Endothelial cell of umbilical vein (primary cell): ENCODE results near the gene ELOVL5. TPM values are rescaled to one million over a fixed set of nuclear protein-coding genes. Genes with fewer than 3 reads are reported as not detected.

Source experiments
- BruUV-seq: library from RNA; stranded (reverse); fragments of 400-500 nt; replicated peaks from 2 replicates; lab custom pipeline; 2021; lab: Mats Ljungman, UMichigan
- CTCF ChIA-PET: fragments of 300-600, 350-600 bp; sonication (Branson Sonifier 250); formaldehyde crosslinking; loops from one replicate; lab custom pipeline; 2021; ENCODE audit warnings: antibody characterized with exemption, inconsistent platforms; lab: Charles Lee
- POLR2A ChIA-PET: fragments of 300-600, 350-600 bp; sonication (Branson Sonifier 250); formaldehyde crosslinking; loops from one replicate; lab custom pipeline; 2021; ENCODE audit warnings: antibody characterized with exemption, inconsistent platforms; lab: Charles Lee
- DNase-seq: peaks from one replicate; pipeline ENCODE4 v3.0.0-alpha.2; 2011; ENCODE audit warnings: low read depth, low spot score
- FAIRE-seq: peaks from 2 replicates; lab custom pipeline; 2011; peaks lifted over from hg19 to GRCh38; lab: Jason Lieb, UNC
- H2AFZ ChIP-seq: 2 replicates; pipeline ENCODE4 v1.6.0; 2012; ENCODE audit warnings: low read depth, low read length, control low read depth, inconsistent platforms
- H3K27ac ChIP-seq: 2 replicates; pipeline ENCODE4 v1.5.1; 2011; ENCODE audit warnings: low read depth, mild to moderate bottlenecking, control low read depth, low read length, moderate library complexity; ENCODE audit not compliant: insufficient read depth
- H3K27me3 ChIP-seq, 2 experiments: 2 replicates each; pipeline versions ENCODE4 v1.6.0 to v1.6.1; 2011; ENCODE audit warnings: low read length in 2 of 2, mixed read lengths in 1 of 2; ENCODE audit not compliant: control insufficient read depth in 2 of 2, insufficient read depth in 2 of 2
- H3K36me3 ChIP-seq, 2 experiments: 2 replicates in 1 of 2; 3 replicates in 1 of 2; pipeline ENCODE4 v1.5.1; 2011; ENCODE audit warnings: low read length in 2 of 2, mild to moderate bottlenecking in 1 of 2, moderate library complexity in 1 of 2; ENCODE audit not compliant: control insufficient read depth in 2 of 2, insufficient read depth in 2 of 2; ENCODE audit errors: extremely low read depth in 1 of 2
- H3K4me1 ChIP-seq: 3 replicates; pipeline ENCODE4 v1.5.1; 2011; ENCODE audit warnings: mild to moderate bottlenecking, low read length; ENCODE audit not compliant: control insufficient read depth, insufficient read depth; ENCODE audit errors: extremely low read depth
- H3K4me2 ChIP-seq: 2 replicates; pipeline ENCODE4 v1.6.1; 2011; ENCODE audit warnings: low read length, control low read depth, mixed read lengths; ENCODE audit not compliant: insufficient read depth
- H3K4me3 ChIP-seq, 3 experiments: fragments of 200-600 bp in 1 of 3; sonication (generic), shearing (Covaris generic) in 1 of 3; replicated peaks in 1 of 3; 2 replicates each; pipeline ENCODE4 v1.5.1; 2011 to 2016; ENCODE audit warnings: control low read depth in 3 of 3, low read length in 3 of 3, mild to moderate bottlenecking in 2 of 3, inconsistent platforms in 1 of 3, low read depth in 1 of 3, moderate library complexity in 1 of 3; ENCODE audit not compliant: insufficient read depth in 1 of 3
- H3K79me2 ChIP-seq: 2 replicates; pipeline ENCODE4 v1.6.0; 2012; ENCODE audit warnings: low read length, inconsistent platforms; ENCODE audit not compliant: control insufficient read depth, insufficient read depth
- H3K9ac ChIP-seq: replicated peaks from 2 replicates; pipeline ENCODE3; 2011; ENCODE audit warnings: low read length, control low read depth; ENCODE audit not compliant: insufficient read depth; ENCODE audit errors: extremely low read depth
- H3K9me1 ChIP-seq: replicated peaks from 3 replicates; pipeline ENCODE4 v1.6.0; 2011; ENCODE audit warnings: mild to moderate bottlenecking, low read length; ENCODE audit not compliant: control insufficient read depth, insufficient read depth; ENCODE audit errors: extremely low read depth
- H3K9me3 ChIP-seq: replicated peaks from 2 replicates; pipeline ENCODE4 v1.5.1; 2012; ENCODE audit warnings: low read length, inconsistent platforms; ENCODE audit not compliant: control insufficient read depth, insufficient read depth
- H4K20me1 ChIP-seq: replicated peaks from 2 replicates; pipeline ENCODE3; 2011; ENCODE audit warnings: mild to moderate bottlenecking, low read length; ENCODE audit not compliant: control insufficient read depth, insufficient read depth; ENCODE audit errors: extremely low read depth
- EZH2 ChIP-seq: IDR thresholded peaks from 2 replicates; pipeline ENCODE4 v1.6.1; 2012; ENCODE audit warnings: borderline replicate concordance, low read depth, mild to moderate bottlenecking, moderate library complexity, low read length, inconsistent platforms; ENCODE audit not compliant: severe bottlenecking
- FOS ChIP-seq: IDR thresholded peaks from 2 replicates; pipeline ENCODE4 v1.6.1; 2011; ENCODE audit warnings: mild to moderate bottlenecking, low read length, moderate library complexity, borderline replicate concordance; ENCODE audit not compliant: insufficient read depth
- GATA2 ChIP-seq: IDR thresholded peaks from 2 replicates; pipeline ENCODE4 v1.7.0; 2011; ENCODE audit warnings: low read depth, mild to moderate bottlenecking, moderate library complexity, mixed read lengths, low read length; ENCODE audit not compliant: insufficient read length, insufficient read depth
- JUN ChIP-seq: IDR thresholded peaks from 2 replicates; pipeline ENCODE4 v1.6.1; 2011; ENCODE audit warnings: borderline replicate concordance, low read depth; ENCODE audit not compliant: insufficient read length, insufficient read depth
- MAX ChIP-seq: IDR thresholded peaks from 2 replicates; pipeline ENCODE4 v1.6.1; 2011; ENCODE audit not compliant: insufficient read depth, insufficient read length
- MYC ChIP-seq: IDR thresholded peaks from one replicate; pipeline ENCODE4 v1.6.1; 2011; ENCODE audit warnings: mild to moderate bottlenecking, low read depth, low read length
- POLR2A ChIP-seq: IDR thresholded peaks from 2 replicates; pipeline ENCODE4 v1.6.1; 2012; ENCODE audit warnings: low read depth, mild to moderate bottlenecking, control low read depth, low read length
- POLR2AphosphoS5 ChIP-seq: IDR thresholded peaks from 2 replicates; pipeline ENCODE4 v1.6.1; 2012; ENCODE audit warnings: low read depth, mild to moderate bottlenecking, control low read depth, low read length, moderate library complexity; ENCODE audit not compliant: insufficient read depth
- dilution Hi-C: fragments of 300-500 bp; cut with MboI; formaldehyde crosslinking; loops from one replicate; pipeline ENCODE4 v1.15.0; 2019; ENCODE audit warnings: low sequenced_read_pairs; ENCODE audit not compliant: extremely low pct_ligation_motif_present
- intact Hi-C: fragments of 100-400 bp; cut with micrococcal nuclease; formaldehyde crosslinking; loops from one replicate; pipeline ENCODE4 v1.10.0; 2022
- polyA plus RNA-seq, 4 experiments: library from polyadenylated mRNA; depleted of rRNA in 3 of 4; stranded (reverse) in 3 of 4; unstranded in 1 of 4; fragments of >200 nt; gene quantifications; 2 replicates each; pipeline versions ENCODE4 v1.2.1 to v1.2.3, GENCODE V29; 2011 to 2012; ENCODE audit warnings: missing spikeins in 1 of 4
- total RNA-seq: library from RNA; stranded (reverse); gene quantifications from 2 replicates; pipeline ENCODE4 v1.2.3, GENCODE V29; 2021
- TF ChIP-seq, protein P1 (sequence below), 2 donors: IDR thresholded peaks; 1 replicate in 1 of 2; 2 replicates in 1 of 2; pipeline ENCODE4 v1.5.1; 2011; ENCODE audit warnings: low read length in 2 of 2, mild to moderate bottlenecking in 2 of 2, moderate library complexity in 2 of 2, control low read depth in 1 of 2, inconsistent platforms in 1 of 2, low read depth in 1 of 2; ENCODE audit not compliant: insufficient read depth in 1 of 2; ENCODE audit errors: extremely low read depth in 1 of 2

The ELOVL5 gene
- total and polyA plus RNA-seq, 2 donors (not counting 3 experiments of a cell fraction or from before 2014, with no cell fraction given) = 85.9 to 140 TPM

DNA sequence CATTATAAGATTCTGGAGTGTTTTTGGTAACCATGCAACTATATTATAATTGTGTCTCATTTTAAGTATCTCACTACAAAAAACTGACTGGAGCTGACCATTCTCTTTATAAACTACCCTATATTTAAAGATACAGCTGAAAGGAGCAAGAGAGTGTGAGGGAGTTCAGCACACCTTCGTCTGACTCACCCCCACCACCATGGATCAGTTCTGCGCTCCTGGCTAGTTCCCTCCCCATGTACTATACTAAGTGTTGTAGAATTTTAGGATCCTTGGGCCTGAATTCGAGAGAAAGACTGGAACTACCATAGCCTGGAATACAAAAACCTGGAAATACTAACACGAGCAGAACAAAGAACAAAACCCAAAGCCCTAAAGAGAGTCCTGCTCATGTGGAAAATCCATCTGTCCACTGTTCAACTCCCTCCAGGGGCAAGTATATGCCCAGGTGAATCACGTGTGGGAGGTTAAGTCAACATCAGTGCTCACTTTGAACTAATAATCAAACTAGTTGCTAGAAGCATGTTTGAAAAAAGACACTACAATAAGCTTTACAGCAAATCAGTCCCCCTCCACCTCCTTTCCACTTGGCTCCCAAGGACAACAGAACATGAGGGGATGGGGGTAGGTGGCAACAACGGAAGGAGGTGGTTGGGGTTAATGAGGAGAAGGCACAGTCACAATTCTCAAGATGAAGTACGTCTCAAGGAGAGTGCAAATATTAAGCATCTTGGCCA is 46.8 kb downstream of the ELOVL5 start:
- peak overlapping the region; percentile 92 for H3K9ac ChIP-seq
- POLR2A ChIA-PET = interaction anchor here (0.9 to 1.9 kb wide), 7 partner anchors 12 to 236 kb away, joined by 3 to 23 read pairs (median 5); partner anchors contain the start of gene ELOVL5
- BruUV-seq = TSS peak; percentile 97
- H2AFZ ChIP-seq = no peak overlapping the region
- H3K4me3 ChIP-seq = peak overlapping the region in 1 of 3 experiments; percentile 20
- H3K79me2 ChIP-seq = peaks cover 70% of the 10 kb centered on the region
- H3K36me3 ChIP-seq = no peaks in the 10 kb centered on the region
- peaks cover 61% of the 10 kb centered on the region for H3K4me1 ChIP-seq
- H4K20me1 ChIP-seq = no peaks in the 10 kb centered on the region
- CTCF ChIA-PET = interaction anchor here (0.7 to 2.5 kb wide), 14 partner anchors 8 to 417 kb away, joined by 3 to 16 read pairs (median 4); partner anchors contain the start of gene ELOVL5
- DNase-seq = peak; percentile 72
- H3K9me3 ChIP-seq = no peaks in the 10 kb centered on the region
- H3K27ac ChIP-seq = peak overlapping the region; percentile 99
- H3K4me2 ChIP-seq = peak overlapping the region; percentile 96
- dilution Hi-C loops (no loop called here), intact Hi-C loops (loop anchor here (1.0 to 10.0 kb wide), 4 partner anchors 46 to 243 kb away; partner anchors contain the start of genes ELOVL5 and GCLC)
- TF ChIP-seq JUN (no peak), EZH2 (no peak), GATA2 (no peak), POLR2A (no peak), MYC (no peak), MAX (no peak), FOS (no peak), POLR2AphosphoS5 (no peak)
- TF ChIP-seq, protein P1, sequence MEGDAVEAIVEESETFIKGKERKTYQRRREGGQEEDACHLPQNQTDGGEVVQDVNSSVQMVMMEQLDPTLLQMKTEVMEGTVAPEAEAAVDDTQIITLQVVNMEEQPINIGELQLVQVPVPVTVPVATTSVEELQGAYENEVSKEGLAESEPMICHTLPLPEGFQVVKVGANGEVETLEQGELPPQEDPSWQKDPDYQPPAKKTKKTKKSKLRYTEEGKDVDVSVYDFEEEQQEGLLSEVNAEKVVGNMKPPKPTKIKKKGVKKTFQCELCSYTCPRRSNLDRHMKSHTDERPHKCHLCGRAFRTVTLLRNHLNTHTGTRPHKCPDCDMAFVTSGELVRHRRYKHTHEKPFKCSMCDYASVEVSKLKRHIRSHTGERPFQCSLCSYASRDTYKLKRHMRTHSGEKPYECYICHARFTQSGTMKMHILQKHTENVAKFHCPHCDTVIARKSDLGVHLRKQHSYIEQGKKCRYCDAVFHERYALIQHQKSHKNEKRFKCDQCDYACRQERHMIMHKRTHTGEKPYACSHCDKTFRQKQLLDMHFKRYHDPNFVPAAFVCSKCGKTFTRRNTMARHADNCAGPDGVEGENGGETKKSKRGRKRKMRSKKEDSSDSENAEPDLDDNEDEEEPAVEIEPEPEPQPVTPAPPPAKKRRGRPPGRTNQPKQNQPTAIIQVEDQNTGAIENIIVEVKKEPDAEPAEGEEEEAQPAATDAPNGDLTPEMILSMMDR (IDR thresholded peaks at IDR 0.05; ENCODE audit: extremely low read depth in 1 of 2, insufficient read depth in 1 of 2, low read depth in 1 of 2, low read length in 2 of 2) = no peak
- no peaks in the 10 kb centered on the region for H3K27me3 ChIP-seq
- FAIRE-seq = no peak
- no peaks in the 10 kb centered on the region for H3K9me1 ChIP-seq
